GM12878 (cell line): ENCODE data around the gene CCBE1. TPM values are rescaled to one million over a fixed set of nuclear protein-coding genes. Genes with fewer than 3 reads are reported as not detected.

ENCODE experiments used
- ATAC-seq: fragments of 200-7000 bp; cut with Tn5 transposase; 3 replicates; pipeline ENCODE4 v1.9.1; 2020; ENCODE audit warnings: mild to moderate bottlenecking, moderate library complexity
- BruUV-seq: library from RNA; stranded (reverse); fragments of 400-500 nt; replicated peaks from 2 replicates; lab custom pipeline; 2021; lab: Mats Ljungman, UMichigan
- CTCF ChIA-PET: fragments of 300-600 bp; sonication (Branson Sonifier 250); formaldehyde crosslinking; extraction: SDS; loops from one replicate; lab custom pipeline; 2021; ENCODE audit warnings: inconsistent platforms; lab: Yijun Ruan, JAX
- POLR2A ChIA-PET: fragments of 350-600 bp; formaldehyde crosslinking; extraction: SDS; loops from one replicate; lab custom pipeline; 2021; ENCODE audit warnings: inconsistent platforms; lab: Charles Lee
- RAD21 ChIA-PET: fragments of 300-600 bp; sonication (Branson Sonifier 250); formaldehyde crosslinking; loops from one replicate; lab custom pipeline; 2023; ENCODE audit warnings: antibody characterized with exemption; ENCODE audit not compliant: unreplicated experiment; lab: Charles Lee
- SMC1A ChIA-PET: fragments of 300-600 bp; sonication (Branson Sonifier 250); formaldehyde crosslinking; loops from one replicate; lab custom pipeline; 2023; ENCODE audit not compliant: unreplicated experiment, uncharacterized antibody; lab: Charles Lee
- DNase-seq: peaks from one replicate; pipeline ENCODE4 v3.0.0-alpha.2; 2011; ENCODE audit warnings: low read depth, low spot score
- FAIRE-seq: peaks from 3 replicates; lab custom pipeline; 2011; peaks lifted over from hg19 to GRCh38; lab: Jason Lieb, UNC
- H2AFZ ChIP-seq: 2 replicates; pipeline ENCODE4 v1.6.0; 2011; ENCODE audit warnings: low read depth, low read length, control low read depth; ENCODE audit not compliant: control insufficient read depth
- H3K27ac ChIP-seq: 2 replicates; pipeline ENCODE4 v1.5.1; 2011; ENCODE audit warnings: control low read depth; ENCODE audit not compliant: control insufficient read depth, insufficient read depth
- H3K27me3 ChIP-seq, 2 experiments: replicated peaks in 1 of 2; 2 replicates each; pipeline versions ENCODE4 v1.6.0 to v1.6.1; 2011; ENCODE audit warnings: low read length in 1 of 2; ENCODE audit not compliant: control insufficient read depth in 2 of 2, insufficient read depth in 2 of 2
- H3K36me3 ChIP-seq, 2 experiments: 2 replicates each; pipeline ENCODE4 v1.5.1; 2011; ENCODE audit warnings: low read length in 1 of 2; ENCODE audit not compliant: control insufficient read depth in 2 of 2, insufficient read depth in 2 of 2
- H3K4me1 ChIP-seq: 2 replicates; pipeline ENCODE4 v1.6.1; 2011; ENCODE audit warnings: mild to moderate bottlenecking, low read length, moderate library complexity, mixed read lengths; ENCODE audit not compliant: control insufficient read depth, insufficient read depth
- H3K4me2 ChIP-seq: 2 replicates; pipeline ENCODE4 v1.6.0; 2011; ENCODE audit warnings: control low read depth; ENCODE audit not compliant: control insufficient read depth, insufficient read depth
- H3K4me3 ChIP-seq: fragments of 200-600 bp; sonication (generic); 2 replicates; pipeline ENCODE4 v1.5.1; 2016
- H3K79me2 ChIP-seq: 2 replicates; pipeline ENCODE4 v1.6.0; 2011; ENCODE audit warnings: low read length; ENCODE audit not compliant: control insufficient read depth, insufficient read depth
- H3K9ac ChIP-seq: 2 replicates; pipeline ENCODE4 v1.8.0; 2011; ENCODE audit warnings: low read length, control low read depth, mixed read lengths; ENCODE audit not compliant: control insufficient read depth, insufficient read depth
- H3K9me3 ChIP-seq: replicated peaks from 3 replicates; pipeline ENCODE4 v1.5.1; 2011; ENCODE audit warnings: mild to moderate bottlenecking, low read length; ENCODE audit not compliant: control insufficient read depth, insufficient read depth
- H4K20me1 ChIP-seq: 2 replicates; pipeline ENCODE4 v1.6.0; 2011; ENCODE audit not compliant: control insufficient read depth, insufficient read depth
- CHD2 ChIP-seq: IDR thresholded peaks from 2 replicates; pipeline ENCODE4 v1.6.1; 2011; ENCODE audit warnings: low read depth, low read length, improper control_type of control experiment, borderline replicate concordance
- FOS ChIP-seq: IDR thresholded peaks from 3 replicates; pipeline ENCODE4 v1.6.1; 2011; ENCODE audit warnings: borderline replicate concordance; ENCODE audit not compliant: insufficient read length; ENCODE audit errors: extremely low read depth
- HDGF ChIP-seq: fragments of 450-650 bp; IDR thresholded peaks from 2 replicates; pipeline ENCODE4 v1.6.1; 2016; ENCODE audit warnings: antibody characterized with exemption
- LARP7 ChIP-seq: fragments of 450-650 bp; IDR thresholded peaks from 2 replicates; pipeline ENCODE4 v1.6.1; 2017; ENCODE audit warnings: mild to moderate bottlenecking
- NFIC ChIP-seq: IDR thresholded peaks from 2 replicates; pipeline ENCODE4 v1.6.1; 2012; ENCODE audit warnings: low read depth, mild to moderate bottlenecking, inconsistent platforms, low read length, moderate library complexity
- STAT1 ChIP-seq: fragments of 450-650 bp; conservative IDR thresholded peaks from 2 replicates; pipeline ENCODE4 v1.6.1; 2014; ENCODE audit warnings: antibody characterized with exemption, mild to moderate bottlenecking
- TARDBP ChIP-seq: IDR thresholded peaks from 2 replicates; pipeline ENCODE4 v1.6.1; 2016; ENCODE audit warnings: borderline replicate concordance
- ZZZ3 ChIP-seq: IDR thresholded peaks from 2 replicates; pipeline ENCODE4 v1.6.1; 2011; ENCODE audit warnings: low read depth; ENCODE audit not compliant: control insufficient read depth, insufficient read length
- WGBS: methylation state at CpG from one replicate; pipeline ENCODE4 v1.1.6; 2016; ENCODE audit warnings: low lambda C conversion rate; ENCODE audit not compliant: insufficient replicate concordance, insufficient coverage; ENCODE audit errors: missing lambda C conversion rate; 5-methylcytosine and 5-hydroxymethylcytosine counted together
- in situ Hi-C: fragments of 300-500 bp; cut with MboI; formaldehyde crosslinking; loops from 9 replicates; pipeline ENCODE4 v1.14.3; 2018; ENCODE audit warnings: mixed read lengths
- intact Hi-C: fragments of 100-400 bp; cut with micrococcal nuclease; formaldehyde crosslinking; loops from one replicate; pipeline ENCODE4 v1.14.2; 2022; ENCODE audit not compliant: unreplicated experiment
- polyA plus RNA-seq, 11 experiments: library from polyadenylated mRNA; depleted of rRNA in 4 of 11; unstranded in 6 of 11; stranded (reverse) in 5 of 11; fragments of >200 nt; fragmentation: Nextera tagmentation in 4 of 11; fragmentation: Illumina TruSeq in 1 of 11; extraction: Ambion mirVana in 4 of 11; extraction: Trizol in 1 of 11; gene quantifications; 1 replicate in 1 of 11; 2 replicates in 10 of 11; pipeline versions ENCODE4 v1.2.1 to v1.2.3, GENCODE V29; 2011 to 2016; ENCODE audit warnings: inconsistent platforms in 2 of 11, missing spikeins in 2 of 11, low read depth in 1 of 11
- total RNA-seq, 4 experiments: library from RNA; depleted of rRNA in 3 of 4; stranded (reverse); fragments of >200 nt in 3 of 4; fragmentation: Illumina TruSeq in 1 of 4; extraction: Trizol in 1 of 4; gene quantifications; 2 replicates each; pipeline versions ENCODE4 v1.2.1 to v1.2.3, GENCODE V29; 2013 to 2021
- TF ChIP-seq, protein P1 (sequence below): fragments of 450-650 bp; IDR thresholded peaks from 2 replicates; pipeline ENCODE4 v1.6.1; 2018; ENCODE audit warnings: borderline replicate concordance, mild to moderate bottlenecking; ENCODE audit not compliant: partially characterized antibody

CCBE1 gene
- total and polyA plus RNA-seq, 10 of the 15 experiments (the other 5 are each of a cell fraction or from before 2014, with no cell fraction given): 0.03 to 0.49 (median 0.04) TPM; not detected in 7

DNA sequence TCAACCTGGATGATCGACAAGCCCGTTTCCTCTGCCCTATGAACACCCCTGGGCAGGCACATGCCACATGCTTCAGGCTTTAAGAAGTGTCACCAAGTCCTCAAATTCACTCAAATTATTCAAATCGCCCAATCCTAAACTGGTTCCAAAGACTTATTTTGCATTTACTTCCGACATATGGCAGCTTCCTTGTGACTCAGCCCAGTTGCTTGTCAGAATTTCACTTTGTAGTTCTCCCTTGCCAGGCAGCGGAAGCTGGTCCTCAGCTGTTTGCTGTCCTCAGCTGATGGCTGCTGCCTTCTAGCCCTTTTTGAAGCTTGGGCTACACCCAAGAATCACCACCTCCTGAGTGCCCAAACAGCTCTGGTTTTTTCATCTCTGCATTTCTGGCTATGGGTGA lies 232.7 kb downstream of the CCBE1 start:
- Histone ChIP-seq H3K4me2 (no peak overlapping the region), H3K4me1 (no peaks in the 10 kb centered on the region), H3K9me3 (no peaks in the 10 kb centered on the region), H3K79me2 (no peaks in the 10 kb centered on the region), H2AFZ (no peak overlapping the region), H3K9ac (no peak overlapping the region), H3K27ac (no peak overlapping the region), H3K36me3 (no peaks in the 10 kb centered on the region)
- BruUV-seq: no TSS peak
- ATAC-seq (no peak), DNase-seq (no peak), FAIRE-seq (no peak)
- ChIA-PET SMC1A (interaction anchor here (1.0 kb wide), 1 partner anchor 359 kb away, joined by 3 read pairs; no protein-coding TSS in a partner anchor), POLR2A (no interaction called here), RAD21 (no interaction called here)
- in situ Hi-C loops (loop anchor here (5.0 to 25.0 kb wide), 2 partner anchors 358 to 1098 kb away; no protein-coding TSS in a partner anchor), intact Hi-C loops (no loop called here)
- WGBS: 36% methylated on average over 5 of the region's 5 CpGs
- TF ChIP-seq CHD2: no peak
- TF ChIP-seq ZZZ3: no peak
- no peak for TF ChIP-seq HDGF
- TF ChIP-seq, protein P1, sequence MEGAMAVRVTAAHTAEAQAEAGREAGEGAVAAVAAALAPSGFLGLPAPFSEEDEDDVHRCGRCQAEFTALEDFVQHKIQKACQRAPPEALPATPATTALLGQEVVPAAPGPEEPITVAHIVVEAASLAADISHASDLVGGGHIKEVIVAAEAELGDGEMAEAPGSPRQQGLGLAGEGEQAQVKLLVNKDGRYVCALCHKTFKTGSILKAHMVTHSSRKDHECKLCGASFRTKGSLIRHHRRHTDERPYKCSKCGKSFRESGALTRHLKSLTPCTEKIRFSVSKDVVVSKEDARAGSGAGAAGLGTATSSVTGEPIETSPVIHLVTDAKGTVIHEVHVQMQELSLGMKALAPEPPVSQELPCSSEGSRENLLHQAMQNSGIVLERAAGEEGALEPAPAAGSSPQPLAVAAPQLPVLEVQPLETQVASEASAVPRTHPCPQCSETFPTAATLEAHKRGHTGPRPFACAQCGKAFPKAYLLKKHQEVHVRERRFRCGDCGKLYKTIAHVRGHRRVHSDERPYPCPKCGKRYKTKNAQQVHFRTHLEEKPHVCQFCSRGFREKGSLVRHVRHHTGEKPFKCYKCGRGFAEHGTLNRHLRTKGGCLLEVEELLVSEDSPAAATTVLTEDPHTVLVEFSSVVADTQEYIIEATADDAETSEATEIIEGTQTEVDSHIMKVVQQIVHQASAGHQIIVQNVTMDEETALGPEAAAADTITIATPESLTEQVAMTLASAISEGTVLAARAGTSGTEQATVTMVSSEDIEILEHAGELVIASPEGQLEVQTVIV: no peak
- TF ChIP-seq FOS: no peak
- no peak for TF ChIP-seq STAT1
- no peak for TF ChIP-seq NFIC
- TF ChIP-seq LARP7: no peak
- TF ChIP-seq TARDBP: no peak
- TF ChIP-seq, all 136 proteins: peak for 0
- Histone ChIP-seq H3K27me3 (no peaks in the 10 kb centered on the region), H3K4me3 (no peak overlapping the region), H4K20me1 (no peaks in the 10 kb centered on the region)
- CTCF ChIA-PET: interaction anchor here (8.8 kb wide), 1 partner anchor 361 kb away, joined by 158 read pairs; no protein-coding TSS in a partner anchor
